Measurements from ENCODE around the gene PPP2R1B.

DNA sequence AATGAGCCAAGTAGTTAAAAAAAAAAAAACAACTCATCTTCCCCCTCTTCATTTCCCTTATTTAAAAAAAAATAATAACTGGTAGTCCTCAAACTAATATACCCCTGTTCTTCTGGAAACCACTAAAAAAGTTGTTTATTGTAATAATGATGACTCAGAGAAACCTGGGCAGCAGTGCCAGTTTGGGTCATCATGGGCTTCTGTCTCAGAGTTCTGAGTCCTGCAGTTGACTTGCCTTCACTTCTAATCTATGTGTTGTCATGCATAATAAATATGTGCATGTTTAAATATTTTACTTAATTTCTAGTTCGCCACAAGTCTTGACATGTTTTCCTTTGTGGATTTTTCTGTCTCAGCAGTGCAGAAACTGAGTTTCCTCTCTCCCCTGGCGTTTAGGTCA is 46.8 kb downstream of the PPP2R1B start:
- no peak for TF ChIP-seq YY1 (IDR thresholded peaks at IDR 0.05; ENCODE audit: low read depth)
- TF ChIP-seq, protein P1, sequence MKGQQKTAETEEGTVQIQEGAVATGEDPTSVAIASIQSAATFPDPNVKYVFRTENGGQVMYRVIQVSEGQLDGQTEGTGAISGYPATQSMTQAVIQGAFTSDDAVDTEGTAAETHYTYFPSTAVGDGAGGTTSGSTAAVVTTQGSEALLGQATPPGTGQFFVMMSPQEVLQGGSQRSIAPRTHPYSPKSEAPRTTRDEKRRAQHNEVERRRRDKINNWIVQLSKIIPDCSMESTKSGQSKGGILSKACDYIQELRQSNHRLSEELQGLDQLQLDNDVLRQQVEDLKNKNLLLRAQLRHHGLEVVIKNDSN (IDR thresholded peaks at IDR 0.05), result no peak
- no peak for TF ChIP-seq ZBTB7A (IDR thresholded peaks at IDR 0.05; ENCODE audit: low read depth)
- TF ChIP-seq EP300 (IDR thresholded peaks at IDR 0.05; ENCODE audit: borderline replicate concordance), result no peak
- TF ChIP-seq, protein P2, sequence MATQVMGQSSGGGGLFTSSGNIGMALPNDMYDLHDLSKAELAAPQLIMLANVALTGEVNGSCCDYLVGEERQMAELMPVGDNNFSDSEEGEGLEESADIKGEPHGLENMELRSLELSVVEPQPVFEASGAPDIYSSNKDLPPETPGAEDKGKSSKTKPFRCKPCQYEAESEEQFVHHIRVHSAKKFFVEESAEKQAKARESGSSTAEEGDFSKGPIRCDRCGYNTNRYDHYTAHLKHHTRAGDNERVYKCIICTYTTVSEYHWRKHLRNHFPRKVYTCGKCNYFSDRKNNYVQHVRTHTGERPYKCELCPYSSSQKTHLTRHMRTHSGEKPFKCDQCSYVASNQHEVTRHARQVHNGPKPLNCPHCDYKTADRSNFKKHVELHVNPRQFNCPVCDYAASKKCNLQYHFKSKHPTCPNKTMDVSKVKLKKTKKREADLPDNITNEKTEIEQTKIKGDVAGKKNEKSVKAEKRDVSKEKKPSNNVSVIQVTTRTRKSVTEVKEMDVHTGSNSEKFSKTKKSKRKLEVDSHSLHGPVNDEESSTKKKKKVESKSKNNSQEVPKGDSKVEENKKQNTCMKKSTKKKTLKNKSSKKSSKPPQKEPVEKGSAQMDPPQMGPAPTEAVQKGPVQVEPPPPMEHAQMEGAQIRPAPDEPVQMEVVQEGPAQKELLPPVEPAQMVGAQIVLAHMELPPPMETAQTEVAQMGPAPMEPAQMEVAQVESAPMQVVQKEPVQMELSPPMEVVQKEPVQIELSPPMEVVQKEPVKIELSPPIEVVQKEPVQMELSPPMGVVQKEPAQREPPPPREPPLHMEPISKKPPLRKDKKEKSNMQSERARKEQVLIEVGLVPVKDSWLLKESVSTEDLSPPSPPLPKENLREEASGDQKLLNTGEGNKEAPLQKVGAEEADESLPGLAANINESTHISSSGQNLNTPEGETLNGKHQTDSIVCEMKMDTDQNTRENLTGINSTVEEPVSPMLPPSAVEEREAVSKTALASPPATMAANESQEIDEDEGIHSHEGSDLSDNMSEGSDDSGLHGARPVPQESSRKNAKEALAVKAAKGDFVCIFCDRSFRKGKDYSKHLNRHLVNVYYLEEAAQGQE (IDR thresholded peaks at IDR 0.05; ENCODE audit: low read depth), result no peak
- no peak for TF ChIP-seq TAF1 (IDR thresholded peaks at IDR 0.05; ENCODE audit: low read depth)
- TF ChIP-seq RAD21 (IDR thresholded peaks at IDR 0.05; ENCODE audit: low read depth), result no peak
- TF ChIP-seq, protein P3, sequence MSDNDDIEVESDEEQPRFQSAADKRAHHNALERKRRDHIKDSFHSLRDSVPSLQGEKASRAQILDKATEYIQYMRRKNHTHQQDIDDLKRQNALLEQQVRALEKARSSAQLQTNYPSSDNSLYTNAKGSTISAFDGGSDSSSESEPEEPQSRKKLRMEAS (IDR thresholded peaks at IDR 0.05), result no peak
- no peak for TF ChIP-seq NFIC (IDR thresholded peaks at IDR 0.05)
- no peak for TF ChIP-seq CEBPB (IDR thresholded peaks at IDR 0.05)
- TF ChIP-seq TEAD4 (IDR thresholded peaks at IDR 0.05), result no peak
